GM19351 (cell line): Measurements from ENCODE around the gene DAZAP1.

Experiments
- ATAC-seq: cut with Tn5 transposase; IDR thresholded peaks from one replicate; pipeline ENCODE4 v1.9.1; 2021; ENCODE audit warnings: mild to moderate bottlenecking, moderate library complexity; ENCODE audit not compliant: unreplicated experiment

Gene DAZAP1

DNA sequence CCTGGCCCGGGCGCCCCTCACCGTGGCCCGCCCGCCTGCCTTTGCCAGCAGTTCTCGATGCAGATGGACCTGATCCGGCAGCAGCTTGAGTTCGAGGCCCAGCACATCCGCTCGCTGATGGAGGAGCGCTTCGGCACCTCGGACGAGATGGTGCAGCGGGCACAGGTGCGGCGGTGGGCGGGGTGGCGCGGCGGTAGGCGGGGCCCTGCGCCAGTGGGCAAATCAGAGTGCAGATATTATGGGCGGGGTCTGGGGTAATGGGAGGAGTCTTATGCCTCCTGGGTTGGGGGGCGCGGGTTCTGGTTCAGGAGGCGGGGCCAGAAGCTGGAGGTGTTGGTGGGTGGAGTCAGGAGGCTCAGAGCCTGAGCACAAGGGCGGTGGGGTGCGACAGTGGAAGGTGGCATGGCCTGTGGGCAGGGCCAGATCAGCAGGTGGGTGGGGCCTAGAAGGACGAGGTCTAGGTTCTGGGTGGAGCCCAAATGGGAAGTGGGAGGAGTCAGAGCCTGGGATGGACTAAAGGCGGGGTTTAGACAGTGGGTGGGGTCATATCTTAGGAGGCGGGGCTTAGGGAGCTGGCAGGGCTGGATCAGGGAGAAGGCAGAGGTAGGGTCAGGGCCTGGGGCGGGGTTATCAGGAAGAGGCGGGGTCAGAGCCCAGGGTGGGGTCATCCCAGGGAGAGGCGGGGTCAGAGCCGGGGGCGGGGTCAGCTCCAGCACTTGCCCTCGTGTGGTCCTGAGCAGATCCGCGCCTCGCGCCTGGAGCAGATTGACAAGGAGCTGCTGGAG lies 48.1 kb downstream of the DAZAP1 start:
- no peak for ATAC-seq

DNA sequence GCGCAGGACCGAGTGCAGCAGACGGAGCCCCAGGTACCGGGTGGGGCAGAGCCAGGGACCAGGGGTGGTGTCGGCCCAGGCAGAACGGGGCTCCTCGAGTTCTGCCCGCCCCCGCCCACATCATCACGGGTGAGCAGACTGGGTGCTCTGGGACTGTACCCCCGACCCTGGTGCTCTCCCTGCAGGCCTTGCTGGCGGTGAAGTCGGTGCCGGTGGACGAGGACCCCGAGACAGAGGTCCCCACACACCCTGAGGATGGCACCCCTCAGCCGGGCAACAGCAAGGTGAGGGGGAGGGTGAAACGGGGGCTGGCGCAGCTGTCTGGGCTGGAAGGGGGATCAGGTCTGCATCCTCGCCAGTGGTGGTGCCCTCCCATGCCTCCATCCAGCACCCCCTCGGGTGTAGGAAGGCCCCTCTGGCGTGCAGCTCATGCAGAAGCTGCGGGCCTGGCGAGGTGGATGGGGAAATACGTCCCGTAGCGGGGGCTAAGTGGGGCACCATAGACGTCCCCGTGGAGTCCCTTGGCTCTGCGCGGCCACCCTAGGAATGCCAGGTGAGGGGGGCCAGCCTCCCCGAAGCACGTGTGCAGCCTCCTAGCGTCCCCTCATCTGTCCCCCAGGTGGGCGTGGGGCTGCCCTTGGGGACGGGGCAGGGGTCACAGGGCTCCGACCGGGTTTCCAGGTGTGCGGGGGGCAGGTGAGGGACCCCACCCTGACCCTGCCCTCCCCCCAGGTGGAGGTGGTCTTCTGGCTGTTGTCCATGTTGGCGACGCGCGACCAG lies 48.9 kb downstream of the DAZAP1 start:
- ATAC-seq: no peak

DNA sequence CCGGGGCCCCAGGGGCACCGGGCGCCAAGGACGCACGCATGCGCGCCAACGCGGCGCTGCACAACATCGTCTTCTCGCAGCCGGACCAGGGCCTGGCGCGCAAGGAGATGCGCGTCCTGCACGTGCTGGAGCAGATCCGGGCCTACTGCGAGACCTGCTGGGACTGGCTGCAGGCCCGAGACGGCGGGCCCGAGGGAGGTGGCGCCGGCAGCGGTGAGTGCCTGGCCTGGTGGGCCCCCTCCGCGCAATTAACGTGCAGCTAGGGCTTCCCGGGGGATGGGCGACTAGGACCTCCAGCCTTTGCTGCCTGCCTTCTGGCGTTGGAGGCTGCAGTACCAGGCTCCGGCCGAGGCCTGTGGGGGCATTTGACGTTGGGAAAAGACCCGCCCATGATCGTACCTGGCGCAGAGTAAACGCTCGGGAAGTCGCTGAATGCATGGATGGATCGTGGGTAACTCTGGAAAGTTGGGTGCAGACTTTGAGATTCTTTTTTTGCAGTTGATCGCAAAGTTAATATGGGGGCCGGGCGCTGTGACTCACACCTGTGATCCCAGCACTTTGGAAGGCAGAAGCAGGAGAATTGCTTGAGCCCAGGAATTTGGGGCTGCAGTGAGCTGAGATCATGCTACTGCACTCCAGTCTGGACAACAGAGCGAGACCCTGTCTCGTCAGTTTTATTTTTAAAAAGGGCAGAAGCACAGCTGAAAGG lies 49.8 kb downstream of the DAZAP1 start:
- no peak for ATAC-seq

DNA sequence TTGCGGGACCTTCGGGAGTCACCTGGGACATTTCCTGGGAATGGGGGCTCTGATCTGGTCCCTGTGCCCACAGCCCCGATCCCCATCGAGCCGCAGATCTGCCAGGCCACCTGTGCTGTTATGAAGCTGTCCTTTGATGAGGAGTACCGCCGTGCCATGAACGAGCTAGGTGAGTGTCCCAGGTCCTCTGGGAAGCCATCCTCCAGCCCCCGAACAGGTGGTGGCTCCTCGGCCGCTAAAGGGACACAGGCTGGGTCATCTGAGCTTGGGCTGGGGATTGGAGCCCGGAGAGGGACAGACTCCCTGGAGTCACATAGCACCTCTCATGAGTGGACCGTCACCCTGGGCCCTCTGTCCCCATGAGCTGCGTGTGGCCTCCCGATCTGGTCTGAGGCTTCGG lies 50.5 kb downstream of the DAZAP1 start:
- no peak for ATAC-seq

DNA sequence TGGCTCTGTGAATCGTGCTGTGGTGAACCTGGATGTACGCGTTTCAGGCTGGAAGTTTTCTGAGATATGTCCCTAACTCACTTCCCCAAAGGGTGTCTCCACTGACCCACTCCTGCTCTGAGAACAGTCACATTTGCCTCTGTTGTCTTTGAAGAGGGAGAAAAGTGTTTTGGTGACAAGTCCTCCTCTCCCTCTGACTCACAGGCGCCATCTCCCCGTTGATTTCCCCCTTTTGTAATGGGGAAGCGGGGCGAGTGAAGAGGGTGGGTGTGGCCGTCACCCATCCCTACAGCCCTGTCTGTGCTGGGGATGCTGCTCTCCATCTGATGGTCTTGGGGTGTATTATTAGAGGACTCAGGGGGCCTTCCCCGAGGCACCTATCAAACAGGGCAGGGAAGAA lies 52.1 kb downstream of the DAZAP1 start:
- ATAC-seq: no peak

DNA sequence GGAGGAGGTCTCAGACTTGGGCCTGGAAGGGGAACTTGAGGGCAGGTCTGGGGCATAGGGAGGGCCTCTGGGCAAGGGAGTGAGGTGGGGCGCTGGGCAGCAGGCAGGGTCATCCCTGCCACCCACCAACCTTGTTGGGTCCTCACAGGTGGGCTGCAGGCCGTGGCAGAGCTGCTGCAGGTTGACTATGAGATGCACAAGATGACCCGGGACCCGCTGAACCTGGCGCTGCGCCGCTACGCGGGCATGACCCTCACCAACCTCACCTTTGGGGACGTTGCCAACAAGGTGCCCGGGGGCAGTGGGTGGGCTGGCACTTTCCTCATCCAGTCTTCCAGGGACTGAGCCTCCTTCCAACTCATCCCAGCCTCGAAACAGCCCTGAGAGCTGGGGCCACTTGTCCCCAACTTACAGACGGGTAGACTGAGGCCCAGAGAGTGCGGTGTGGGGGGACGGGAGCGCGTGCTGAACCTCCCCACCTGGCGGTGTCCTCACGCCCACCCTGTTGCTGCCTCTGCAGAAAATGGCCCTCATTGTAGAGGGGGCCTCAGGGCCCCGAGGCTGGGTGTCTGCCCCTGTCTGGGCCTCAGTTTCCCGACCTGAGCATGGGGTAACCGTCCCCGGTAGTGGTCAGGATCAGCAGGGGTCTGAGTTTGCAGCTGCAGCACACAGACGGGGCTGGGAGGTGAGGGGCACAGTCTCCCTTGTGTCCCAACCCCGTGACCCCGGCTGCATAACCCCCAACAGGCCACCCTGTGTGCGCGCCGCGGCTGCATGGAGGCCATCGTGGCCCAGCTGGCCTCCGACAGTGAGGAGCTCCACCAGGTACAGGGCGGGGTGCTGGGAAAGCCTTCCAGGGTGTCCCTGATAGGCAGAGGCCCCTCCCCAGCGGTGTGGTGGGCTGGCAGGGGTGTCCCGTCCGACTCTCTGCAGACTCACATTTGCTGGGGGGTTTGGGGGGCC lies 52.9 kb downstream of the DAZAP1 start:
- ATAC-seq: no peak

DNA sequence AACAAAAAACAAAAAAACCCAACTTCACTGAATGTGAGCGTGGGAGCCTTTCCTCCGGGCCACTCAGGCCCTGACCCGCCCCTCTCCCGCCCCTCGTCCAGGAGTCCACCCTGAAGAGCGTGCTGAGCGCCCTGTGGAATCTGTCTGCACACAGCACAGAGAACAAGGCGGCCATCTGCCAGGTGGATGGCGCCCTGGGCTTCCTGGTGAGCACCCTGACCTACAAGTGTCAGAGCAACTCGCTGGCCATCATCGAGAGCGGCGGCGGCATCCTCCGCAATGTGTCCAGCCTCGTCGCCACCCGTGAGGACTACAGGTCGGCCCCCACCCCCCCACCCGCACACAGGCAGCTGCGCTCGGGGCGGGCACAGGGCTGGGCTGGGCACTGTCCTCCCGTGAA lies 54.5 kb downstream of the DAZAP1 start:
- ATAC-seq: no peak

DNA sequence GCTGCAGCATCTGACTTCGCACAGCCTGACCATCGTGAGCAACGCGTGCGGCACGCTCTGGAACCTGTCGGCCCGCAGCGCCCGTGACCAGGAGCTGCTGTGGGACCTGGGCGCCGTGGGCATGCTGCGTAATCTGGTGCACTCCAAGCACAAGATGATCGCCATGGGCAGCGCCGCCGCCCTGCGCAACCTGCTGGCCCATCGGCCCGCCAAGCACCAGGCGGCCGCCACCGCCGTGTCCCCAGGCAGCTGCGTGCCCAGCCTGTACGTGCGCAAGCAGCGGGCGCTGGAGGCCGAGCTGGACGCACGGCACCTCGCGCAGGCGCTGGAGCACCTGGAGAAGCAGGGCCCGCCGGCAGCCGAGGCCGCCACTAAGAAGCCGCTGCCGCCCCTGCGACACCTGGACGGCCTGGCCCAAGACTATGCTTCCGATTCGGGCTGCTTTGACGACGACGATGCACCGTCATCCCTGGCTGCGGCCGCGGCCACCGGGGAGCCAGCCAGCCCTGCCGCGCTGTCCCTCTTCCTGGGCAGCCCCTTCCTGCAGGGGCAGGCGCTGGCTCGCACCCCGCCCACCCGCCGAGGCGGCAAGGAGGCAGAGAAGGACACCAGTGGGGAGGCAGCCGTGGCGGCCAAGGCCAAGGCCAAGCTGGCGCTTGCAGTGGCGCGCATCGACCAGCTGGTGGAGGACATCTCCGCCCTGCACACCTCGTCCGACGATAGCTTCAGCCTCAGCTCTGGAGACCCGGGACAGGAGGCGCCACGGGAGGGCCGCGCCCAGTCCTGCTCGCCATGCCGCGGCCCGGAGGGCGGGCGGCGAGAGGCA lies 58.0 kb downstream of the DAZAP1 start:
- ATAC-seq: no peak

DNA sequence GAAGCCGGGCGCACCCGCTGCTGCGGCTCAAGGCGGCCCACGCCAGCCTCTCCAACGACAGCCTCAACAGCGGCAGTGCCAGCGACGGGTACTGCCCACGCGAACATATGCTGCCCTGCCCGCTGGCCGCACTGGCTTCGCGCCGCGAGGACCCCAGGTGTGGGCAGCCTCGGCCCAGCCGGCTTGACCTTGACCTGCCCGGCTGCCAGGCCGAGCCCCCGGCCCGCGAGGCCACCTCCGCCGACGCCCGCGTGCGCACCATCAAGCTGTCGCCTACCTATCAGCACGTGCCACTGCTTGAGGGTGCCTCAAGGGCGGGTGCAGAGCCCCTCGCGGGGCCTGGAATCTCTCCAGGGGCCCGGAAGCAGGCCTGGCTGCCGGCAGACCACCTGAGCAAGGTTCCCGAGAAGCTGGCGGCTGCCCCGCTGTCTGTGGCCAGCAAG lies 58.7 kb downstream of the DAZAP1 start:
- ATAC-seq: no peak

DNA sequence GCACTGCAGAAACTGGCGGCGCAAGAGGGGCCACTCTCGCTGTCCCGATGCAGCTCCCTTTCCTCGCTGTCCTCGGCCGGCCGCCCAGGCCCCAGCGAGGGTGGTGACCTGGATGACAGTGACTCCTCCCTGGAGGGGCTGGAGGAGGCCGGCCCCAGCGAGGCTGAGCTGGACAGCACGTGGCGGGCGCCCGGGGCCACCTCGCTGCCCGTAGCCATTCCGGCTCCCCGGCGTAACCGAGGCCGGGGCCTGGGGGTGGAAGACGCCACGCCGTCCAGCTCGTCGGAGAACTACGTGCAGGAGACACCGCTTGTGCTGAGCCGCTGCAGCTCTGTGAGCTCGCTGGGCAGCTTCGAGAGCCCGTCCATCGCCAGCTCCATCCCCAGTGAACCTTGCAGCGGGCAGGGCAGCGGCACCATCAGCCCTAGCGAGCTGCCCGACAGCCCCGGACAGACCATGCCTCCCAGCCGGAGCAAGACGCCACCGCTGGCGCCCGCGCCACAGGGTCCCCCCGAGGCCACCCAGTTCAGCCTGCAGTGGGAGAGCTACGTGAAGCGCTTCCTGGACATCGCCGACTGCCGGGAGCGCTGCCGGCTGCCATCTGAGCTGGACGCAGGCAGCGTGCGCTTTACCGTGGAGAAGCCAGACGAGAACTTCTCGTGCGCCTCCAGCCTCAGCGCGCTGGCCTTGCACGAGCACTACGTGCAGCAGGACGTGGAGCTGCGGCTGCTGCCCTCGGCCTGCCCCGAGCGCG lies 59.3 kb downstream of the DAZAP1 start:
- ATAC-seq: no peak

DNA sequence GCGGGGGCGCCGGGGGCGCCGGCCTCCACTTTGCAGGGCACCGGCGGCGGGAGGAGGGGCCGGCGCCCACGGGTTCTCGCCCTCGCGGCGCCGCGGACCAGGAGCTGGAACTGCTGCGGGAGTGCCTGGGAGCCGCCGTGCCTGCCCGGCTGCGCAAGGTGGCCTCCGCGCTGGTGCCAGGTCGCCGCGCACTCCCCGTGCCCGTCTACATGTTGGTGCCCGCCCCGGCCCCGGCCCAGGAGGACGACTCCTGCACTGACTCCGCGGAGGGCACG lies 59.8 kb downstream of the DAZAP1 start:
- ATAC-seq: no peak

DNA sequence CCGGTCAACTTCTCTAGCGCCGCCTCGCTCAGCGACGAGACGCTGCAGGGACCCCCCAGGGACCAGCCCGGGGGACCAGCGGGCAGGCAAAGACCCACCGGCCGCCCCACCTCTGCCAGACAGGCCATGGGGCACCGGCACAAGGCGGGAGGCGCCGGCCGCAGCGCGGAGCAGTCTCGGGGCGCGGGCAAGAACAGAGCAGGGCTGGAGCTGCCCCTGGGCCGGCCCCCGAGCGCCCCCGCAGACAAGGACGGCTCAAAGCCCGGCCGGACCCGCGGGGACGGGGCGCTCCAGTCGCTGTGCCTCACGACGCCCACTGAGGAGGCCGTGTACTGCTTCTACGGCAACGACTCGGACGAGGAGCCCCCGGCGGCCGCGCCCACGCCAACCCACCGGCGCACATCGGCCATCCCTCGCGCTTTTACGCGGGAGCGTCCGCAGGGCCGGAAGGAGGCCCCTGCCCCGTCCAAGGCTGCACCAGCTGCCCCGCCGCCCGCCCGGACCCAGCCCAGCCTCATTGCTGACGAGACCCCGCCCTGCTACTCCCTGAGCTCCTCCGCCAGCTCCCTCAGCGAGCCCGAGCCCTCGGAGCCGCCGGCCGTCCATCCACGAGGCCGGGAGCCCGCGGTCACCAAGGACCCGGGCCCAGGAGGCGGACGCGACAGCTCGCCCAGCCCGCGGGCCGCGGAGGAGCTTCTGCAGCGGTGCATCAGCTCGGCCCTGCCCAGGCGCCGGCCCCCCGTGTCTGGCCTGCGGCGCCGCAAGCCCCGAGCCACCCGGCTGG lies 60.3 kb downstream of the DAZAP1 start:
- no peak for ATAC-seq

DNA sequence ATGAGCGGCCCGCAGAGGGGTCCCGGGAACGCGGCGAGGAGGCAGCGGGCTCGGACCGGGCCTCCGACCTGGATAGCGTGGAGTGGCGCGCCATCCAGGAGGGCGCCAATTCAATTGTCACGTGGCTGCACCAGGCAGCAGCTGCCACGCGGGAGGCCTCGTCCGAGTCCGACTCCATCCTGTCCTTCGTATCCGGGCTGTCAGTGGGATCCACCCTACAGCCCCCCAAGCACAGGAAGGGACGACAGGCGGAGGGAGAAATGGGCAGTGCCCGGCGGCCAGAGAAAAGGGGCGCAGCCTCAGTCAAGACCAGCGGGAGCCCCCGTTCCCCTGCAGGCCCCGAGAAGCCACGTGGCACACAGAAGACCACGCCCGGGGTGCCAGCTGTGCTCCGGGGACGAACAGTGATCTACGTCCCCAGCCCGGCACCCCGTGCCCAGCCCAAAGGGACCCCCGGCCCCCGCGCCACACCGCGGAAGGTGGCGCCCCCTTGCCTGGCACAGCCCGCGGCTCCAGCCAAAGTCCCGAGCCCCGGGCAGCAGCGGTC lies 61.0 kb downstream of the DAZAP1 start:
- no peak for ATAC-seq

DNA sequence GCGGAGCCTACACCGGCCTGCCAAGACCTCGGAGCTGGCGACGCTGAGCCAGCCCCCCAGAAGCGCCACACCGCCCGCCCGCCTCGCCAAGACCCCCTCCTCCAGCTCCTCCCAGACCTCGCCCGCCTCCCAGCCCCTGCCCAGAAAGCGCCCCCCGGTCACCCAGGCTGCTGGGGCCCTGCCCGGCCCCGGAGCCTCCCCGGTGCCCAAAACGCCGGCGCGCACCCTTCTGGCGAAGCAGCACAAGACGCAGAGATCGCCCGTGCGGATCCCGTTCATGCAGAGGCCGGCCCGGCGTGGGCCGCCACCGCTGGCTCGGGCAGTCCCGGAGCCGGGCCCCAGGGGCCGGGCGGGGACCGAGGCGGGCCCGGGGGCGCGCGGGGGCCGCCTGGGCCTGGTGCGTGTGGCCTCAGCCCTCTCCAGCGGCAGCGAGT lies 61.5 kb downstream of the DAZAP1 start:
- ATAC-seq: no peak

DNA sequence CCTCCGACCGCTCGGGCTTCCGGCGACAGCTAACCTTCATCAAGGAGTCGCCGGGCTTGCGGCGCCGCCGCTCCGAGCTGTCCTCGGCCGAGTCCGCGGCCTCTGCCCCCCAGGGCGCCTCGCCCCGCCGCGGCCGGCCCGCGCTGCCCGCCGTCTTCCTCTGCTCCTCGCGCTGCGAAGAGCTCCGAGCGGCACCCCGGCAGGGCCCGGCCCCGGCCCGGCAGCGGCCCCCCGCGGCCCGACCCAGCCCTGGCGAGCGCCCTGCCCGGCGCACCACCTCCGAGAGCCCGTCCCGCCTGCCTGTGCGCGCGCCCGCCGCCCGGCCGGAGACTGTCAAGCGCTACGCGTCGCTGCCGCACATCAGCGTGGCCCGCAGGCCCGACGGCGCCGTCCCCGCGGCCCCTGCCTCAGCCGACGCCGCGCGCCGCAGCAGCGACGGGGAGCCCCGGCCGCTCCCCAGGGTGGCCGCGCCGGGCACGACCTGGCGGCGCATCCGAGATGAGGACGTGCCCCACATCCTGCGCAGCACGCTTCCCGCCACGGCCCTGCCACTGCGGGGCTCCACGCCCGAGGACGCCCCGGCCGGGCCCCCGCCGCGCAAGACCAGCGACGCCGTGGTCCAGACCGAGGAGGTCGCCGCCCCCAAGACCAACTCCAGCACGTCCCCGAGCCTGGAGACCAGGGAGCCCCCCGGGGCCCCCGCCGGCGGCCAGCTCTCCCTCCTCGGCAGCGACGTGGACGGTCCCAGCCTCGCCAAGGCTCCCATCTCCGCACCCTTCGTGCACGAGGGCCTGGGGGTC lies 62.1 kb downstream of the DAZAP1 start:
- ATAC-seq: no peak

DNA sequence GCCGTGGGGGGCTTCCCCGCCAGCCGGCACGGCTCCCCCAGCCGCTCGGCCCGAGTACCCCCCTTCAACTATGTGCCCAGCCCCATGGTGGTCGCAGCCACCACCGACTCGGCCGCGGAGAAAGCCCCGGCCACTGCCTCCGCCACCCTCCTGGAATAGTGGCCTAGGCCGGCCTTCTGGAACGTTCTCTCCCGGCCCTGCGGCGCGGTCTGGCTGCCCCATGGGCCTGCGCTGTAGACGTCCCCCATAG lies 62.6 kb downstream of the DAZAP1 start:
- no peak for ATAC-seq

DNA sequence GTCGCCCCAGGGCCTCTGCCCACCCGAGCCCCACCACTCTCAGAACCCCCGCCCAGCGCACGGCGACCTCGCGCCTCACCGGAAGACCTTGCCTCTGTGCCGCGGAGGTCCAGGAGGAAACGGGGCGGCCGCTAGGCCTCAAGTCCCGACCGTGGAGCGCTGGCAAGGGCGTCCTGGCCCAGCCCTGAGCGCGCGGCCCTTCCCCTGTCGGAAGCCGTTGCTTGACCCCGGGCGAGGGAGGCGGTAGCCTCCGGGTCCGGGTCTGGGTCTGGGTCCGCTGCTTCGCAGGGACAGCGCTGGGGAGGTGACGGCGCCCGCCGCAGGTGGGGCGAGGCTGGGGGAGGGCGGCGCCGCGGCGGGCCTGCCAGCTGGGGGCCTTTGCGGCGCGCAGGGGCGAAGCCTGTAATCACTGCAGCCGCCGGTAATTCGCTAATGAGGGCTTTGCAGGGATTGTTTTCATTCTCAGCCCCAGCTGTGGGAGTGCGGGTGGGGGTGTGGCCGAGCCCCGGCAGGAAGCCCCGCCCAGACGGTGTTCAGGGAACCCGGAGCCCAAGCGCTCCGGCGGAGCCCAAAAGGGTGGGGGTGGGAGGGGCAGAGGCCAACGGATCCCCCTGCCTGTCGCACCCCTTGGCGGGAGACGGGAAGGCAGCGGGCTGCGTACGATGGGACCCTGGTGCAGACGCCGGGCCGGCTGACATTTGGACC lies 63.1 kb downstream of the DAZAP1 start:
- no peak for ATAC-seq
